ENCODE data around the gene TYW3.

DNA sequence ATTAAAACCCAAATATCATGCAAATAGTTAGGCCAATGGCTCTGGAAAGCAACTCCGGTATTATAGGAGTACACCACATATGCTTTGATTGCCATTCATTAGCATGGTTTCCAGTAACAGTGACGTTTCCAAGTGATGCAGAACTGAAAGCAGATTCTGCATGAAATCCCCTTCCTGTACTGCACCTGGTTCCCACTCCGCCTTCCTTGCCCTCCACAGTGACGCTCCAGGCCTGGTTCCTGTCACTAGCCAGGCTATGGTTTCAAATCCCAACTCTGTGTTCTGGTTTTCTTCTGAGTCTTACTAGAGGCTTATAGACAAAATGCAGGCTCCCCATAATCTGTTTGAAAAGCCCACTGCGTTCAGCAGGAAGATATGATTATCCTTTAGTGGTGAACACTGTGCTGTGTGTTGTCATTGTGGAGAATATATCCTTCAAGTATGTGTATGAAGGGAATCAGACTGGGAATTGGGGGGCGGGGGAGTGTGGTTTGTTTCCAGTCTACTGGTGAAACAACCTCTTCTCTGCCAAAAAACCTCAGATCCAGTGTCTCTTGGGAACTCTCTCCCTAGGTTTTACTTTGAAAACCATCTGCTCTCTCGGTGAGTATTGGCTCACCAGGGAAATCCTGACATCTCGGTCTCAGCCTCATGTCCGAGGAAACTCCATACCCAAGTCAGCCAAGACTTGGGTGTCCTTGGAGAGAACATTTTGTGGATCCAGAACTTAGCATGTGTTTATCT is 78.7 kb downstream of the TYW3 start:
- no peak for TF ChIP-seq EP300 (IDR thresholded peaks at IDR 0.05; ENCODE audit: low read depth)
- TF ChIP-seq, protein P1, sequence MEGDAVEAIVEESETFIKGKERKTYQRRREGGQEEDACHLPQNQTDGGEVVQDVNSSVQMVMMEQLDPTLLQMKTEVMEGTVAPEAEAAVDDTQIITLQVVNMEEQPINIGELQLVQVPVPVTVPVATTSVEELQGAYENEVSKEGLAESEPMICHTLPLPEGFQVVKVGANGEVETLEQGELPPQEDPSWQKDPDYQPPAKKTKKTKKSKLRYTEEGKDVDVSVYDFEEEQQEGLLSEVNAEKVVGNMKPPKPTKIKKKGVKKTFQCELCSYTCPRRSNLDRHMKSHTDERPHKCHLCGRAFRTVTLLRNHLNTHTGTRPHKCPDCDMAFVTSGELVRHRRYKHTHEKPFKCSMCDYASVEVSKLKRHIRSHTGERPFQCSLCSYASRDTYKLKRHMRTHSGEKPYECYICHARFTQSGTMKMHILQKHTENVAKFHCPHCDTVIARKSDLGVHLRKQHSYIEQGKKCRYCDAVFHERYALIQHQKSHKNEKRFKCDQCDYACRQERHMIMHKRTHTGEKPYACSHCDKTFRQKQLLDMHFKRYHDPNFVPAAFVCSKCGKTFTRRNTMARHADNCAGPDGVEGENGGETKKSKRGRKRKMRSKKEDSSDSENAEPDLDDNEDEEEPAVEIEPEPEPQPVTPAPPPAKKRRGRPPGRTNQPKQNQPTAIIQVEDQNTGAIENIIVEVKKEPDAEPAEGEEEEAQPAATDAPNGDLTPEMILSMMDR (IDR thresholded peaks at IDR 0.05): no peak
- no peak for TF ChIP-seq POLR2A (IDR thresholded peaks at IDR 0.05)
- TF ChIP-seq POLR2AphosphoS5 (IDR thresholded peaks at IDR 0.05): no peak
